DOHH2 (cell line): ENCODE measurements around the gene ZMAT5.

Experiments
- CTCF ChIP-seq: fragments of 200-600 bp; sonication (generic); IDR thresholded peaks from one replicate; pipeline ENCODE4 v1.5.1; 2014; ENCODE audit warnings: antibody characterized with exemption, mild to moderate bottlenecking, low read depth, low read length; ENCODE audit not compliant: poor library complexity, severe bottlenecking
- EZH2phosphoT487 ChIP-seq: fragments of 200-600 bp; sonication (generic); IDR thresholded peaks from 2 replicates; pipeline ENCODE4 v1.6.1; 2017; ENCODE audit warnings: borderline replicate concordance, mild to moderate bottlenecking, antibody characterized with exemption, low read length, moderate library complexity, mixed read lengths

DNA sequence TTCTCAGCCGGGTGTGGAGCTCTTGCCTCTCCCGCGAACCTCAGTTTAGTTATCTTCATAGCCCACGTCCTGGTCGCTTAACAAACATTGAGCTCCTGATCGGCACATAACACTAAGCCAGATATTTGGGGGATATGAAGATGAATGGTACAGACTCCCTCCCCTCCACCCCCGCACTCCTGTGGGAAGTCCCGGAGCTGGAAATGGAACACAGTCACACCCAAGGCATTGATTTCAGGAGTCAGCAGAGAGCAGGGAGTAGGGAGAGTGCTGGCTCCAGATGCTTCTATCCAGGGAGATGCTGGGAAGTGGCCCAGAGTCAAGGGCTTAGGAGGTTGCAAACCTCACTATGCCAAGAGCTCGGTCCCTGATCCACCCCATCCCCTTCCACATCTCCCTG lies 73.1 kb downstream of the ZMAT5 start:
- TF ChIP-seq CTCF, result no peak
- TF ChIP-seq EZH2phosphoT487, result no peak
